Lower leg skin (tissue), 3 donors: ENCODE data around the gene ATP8A2.

Source experiments
- CTCF ChIP-seq, 3 donors: fragments of 450-650 bp; IDR thresholded peaks; one replicate each; pipeline ENCODE4 v1.5.1; 2016; ENCODE audit warnings: antibody characterized with exemption in 3 of 3, mild to moderate bottlenecking in 3 of 3, moderate library complexity in 2 of 3
- POLR2A ChIP-seq, 2 donors: fragments of 450-650 bp; IDR thresholded peaks; one replicate each; pipeline ENCODE4 v1.6.1; 2016 to 2017; ENCODE audit warnings: antibody characterized with exemption in 2 of 2, mild to moderate bottlenecking in 1 of 2, moderate library complexity in 1 of 2

DNA sequence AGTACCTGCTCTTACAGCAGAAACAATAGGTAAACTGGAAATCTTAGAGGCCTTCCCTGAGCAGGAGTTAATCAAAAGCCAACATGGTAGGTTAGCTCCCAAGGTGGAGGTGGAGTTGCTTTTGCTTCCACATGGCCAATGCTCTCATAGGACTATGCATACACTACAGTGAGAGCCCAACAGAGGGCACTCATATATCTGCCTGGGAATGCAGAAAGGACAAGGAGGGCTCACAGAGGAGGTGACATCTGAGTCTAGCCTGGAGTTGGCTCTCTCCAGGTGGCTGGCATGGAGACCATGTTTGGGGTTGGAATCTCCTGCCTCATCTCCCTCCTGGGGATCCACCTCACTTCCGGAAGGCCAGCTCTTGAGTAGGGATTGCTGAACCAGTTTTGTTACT lies 34.6 kb downstream of the ATP8A2 start:
- no peak for TF ChIP-seq CTCF (IDR thresholded peaks at IDR 0.05)
- no peak for TF ChIP-seq POLR2A (IDR thresholded peaks at IDR 0.05)
